Loucy (cell line): Measurements from ENCODE around the gene SLC6A6.

Experiments used
- H2AFZ ChIP-seq: fragments of 200-600 bp; sonication (generic); 2 replicates; pipeline ENCODE4 v1.6.0; 2016; ENCODE audit warnings: antibody characterized with exemption, mild to moderate bottlenecking, low read length, moderate library complexity
- H3F3A ChIP-seq: fragments of 200-600 bp; 2 replicates; pipeline ENCODE4 v1.6.0; 2016; ENCODE audit warnings: antibody characterized with exemption, low read depth, mild to moderate bottlenecking
- H3K27me3 ChIP-seq: fragments of 200-600 bp; sonication (generic); 2 replicates; pipeline ENCODE4 v1.6.1; 2014; ENCODE audit warnings: low read length, mild to moderate bottlenecking; ENCODE audit not compliant: insufficient read depth, poor library complexity, severe bottlenecking
- H3K36me3 ChIP-seq: fragments of 200-600 bp; sonication (generic); 2 replicates; pipeline ENCODE4 v1.6.1; 2016; ENCODE audit warnings: low read length; ENCODE audit not compliant: insufficient read depth
- H3K4me1 ChIP-seq: fragments of 200-600 bp; sonication (generic); 2 replicates; pipeline ENCODE4 v1.5.1; 2014; ENCODE audit warnings: low read length, mild to moderate bottlenecking; ENCODE audit not compliant: insufficient read depth, poor library complexity, severe bottlenecking
- H3K4me2 ChIP-seq: fragments of 200-600 bp; sonication (generic); 2 replicates; pipeline ENCODE4 v1.6.0; 2014; ENCODE audit warnings: antibody characterized with exemption, low read length, low read depth, mild to moderate bottlenecking; ENCODE audit not compliant: poor library complexity, severe bottlenecking
- H3K4me3 ChIP-seq: fragments of 200-600 bp; sonication (generic); 2 replicates; pipeline ENCODE4 v1.5.1; 2014; ENCODE audit warnings: low read length, mild to moderate bottlenecking, mixed read lengths; ENCODE audit not compliant: poor library complexity, severe bottlenecking
- H3K79me2 ChIP-seq: fragments of 200-600 bp; sonication (generic); 2 replicates; pipeline ENCODE4 v1.6.1; 2014; ENCODE audit warnings: low read length; ENCODE audit not compliant: insufficient read depth
- H3K9ac ChIP-seq: fragments of 200-600 bp; sonication (generic); 2 replicates; pipeline ENCODE4 v1.6.0; 2014; ENCODE audit warnings: mild to moderate bottlenecking, low read depth, low read length, moderate library complexity; ENCODE audit not compliant: poor library complexity, severe bottlenecking
- H3K9me2 ChIP-seq: fragments of 200-600 bp; sonication (generic); replicated peaks from 2 replicates; pipeline ENCODE4 v1.6.1; 2016; ENCODE audit warnings: low read depth, low read length, mixed read lengths
- H3K9me3 ChIP-seq: fragments of 200-600 bp; sonication (generic); 2 replicates; pipeline ENCODE4 v1.6.1; 2014; ENCODE audit warnings: mild to moderate bottlenecking, antibody characterized with exemption, low read length, low read depth; ENCODE audit not compliant: insufficient read depth
- H4K20me1 ChIP-seq: fragments of 200-600 bp; sonication (generic); 2 replicates; pipeline ENCODE4 v1.6.0; 2014; ENCODE audit warnings: antibody characterized with exemption, low read length, mild to moderate bottlenecking; ENCODE audit not compliant: insufficient read depth, poor library complexity, severe bottlenecking
- EZH2phosphoT487 ChIP-seq: fragments of 200-600 bp; IDR thresholded peaks from 2 replicates; pipeline ENCODE4 v1.6.1; 2018; ENCODE audit warnings: antibody characterized with exemption, mild to moderate bottlenecking, moderate library complexity, borderline replicate concordance
- TF ChIP-seq, protein P1 (sequence below): fragments of 200-600 bp; sonication (generic); conservative IDR thresholded peaks from 2 replicates; pipeline ENCODE4 v1.5.1; 2014; ENCODE audit warnings: mild to moderate bottlenecking, antibody characterized with exemption, low read length

Gene SLC6A6

DNA sequence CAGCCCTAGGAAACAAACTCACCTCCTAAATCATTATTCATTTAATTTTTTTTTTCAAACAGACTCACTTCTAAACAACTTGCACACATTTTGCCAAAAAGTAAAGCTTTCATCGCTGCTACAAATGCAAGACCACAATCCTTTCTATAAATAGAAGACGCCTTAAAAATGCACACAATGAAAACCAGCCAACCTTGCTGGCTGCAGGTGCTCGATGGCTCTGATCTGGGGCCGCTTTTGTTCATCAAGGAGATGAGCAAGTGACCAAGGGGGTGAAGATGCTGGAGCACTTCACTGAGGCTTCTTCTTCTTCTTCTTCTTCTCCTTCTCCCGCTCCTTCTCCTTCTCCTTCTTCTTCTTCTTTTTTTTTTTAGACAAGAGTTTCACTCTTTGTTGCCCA is 12.7 kb upstream of the SLC6A6 start:
- H3K9ac ChIP-seq, result no peak overlapping the region
- H3K79me2 ChIP-seq, result no peaks in the 10 kb centered on the region
- H3K4me2 ChIP-seq, result no peak overlapping the region
- H3K9me3 ChIP-seq, result no peaks in the 10 kb centered on the region
- no peaks in the 10 kb centered on the region for H3K36me3 ChIP-seq
- H3K9me2 ChIP-seq, result no peaks in the 10 kb centered on the region
- no peak overlapping the region for H3K4me3 ChIP-seq
- no peak for TF ChIP-seq EZH2phosphoT487
- TF ChIP-seq, protein P1, sequence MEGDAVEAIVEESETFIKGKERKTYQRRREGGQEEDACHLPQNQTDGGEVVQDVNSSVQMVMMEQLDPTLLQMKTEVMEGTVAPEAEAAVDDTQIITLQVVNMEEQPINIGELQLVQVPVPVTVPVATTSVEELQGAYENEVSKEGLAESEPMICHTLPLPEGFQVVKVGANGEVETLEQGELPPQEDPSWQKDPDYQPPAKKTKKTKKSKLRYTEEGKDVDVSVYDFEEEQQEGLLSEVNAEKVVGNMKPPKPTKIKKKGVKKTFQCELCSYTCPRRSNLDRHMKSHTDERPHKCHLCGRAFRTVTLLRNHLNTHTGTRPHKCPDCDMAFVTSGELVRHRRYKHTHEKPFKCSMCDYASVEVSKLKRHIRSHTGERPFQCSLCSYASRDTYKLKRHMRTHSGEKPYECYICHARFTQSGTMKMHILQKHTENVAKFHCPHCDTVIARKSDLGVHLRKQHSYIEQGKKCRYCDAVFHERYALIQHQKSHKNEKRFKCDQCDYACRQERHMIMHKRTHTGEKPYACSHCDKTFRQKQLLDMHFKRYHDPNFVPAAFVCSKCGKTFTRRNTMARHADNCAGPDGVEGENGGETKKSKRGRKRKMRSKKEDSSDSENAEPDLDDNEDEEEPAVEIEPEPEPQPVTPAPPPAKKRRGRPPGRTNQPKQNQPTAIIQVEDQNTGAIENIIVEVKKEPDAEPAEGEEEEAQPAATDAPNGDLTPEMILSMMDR, result no peak
- no peaks in the 10 kb centered on the region for H3F3A ChIP-seq
- no peaks in the 10 kb centered on the region for H3K27me3 ChIP-seq
- no peaks in the 10 kb centered on the region for H4K20me1 ChIP-seq
- no peaks in the 10 kb centered on the region for H3K4me1 ChIP-seq
- H2AFZ ChIP-seq, result no peak overlapping the region

DNA sequence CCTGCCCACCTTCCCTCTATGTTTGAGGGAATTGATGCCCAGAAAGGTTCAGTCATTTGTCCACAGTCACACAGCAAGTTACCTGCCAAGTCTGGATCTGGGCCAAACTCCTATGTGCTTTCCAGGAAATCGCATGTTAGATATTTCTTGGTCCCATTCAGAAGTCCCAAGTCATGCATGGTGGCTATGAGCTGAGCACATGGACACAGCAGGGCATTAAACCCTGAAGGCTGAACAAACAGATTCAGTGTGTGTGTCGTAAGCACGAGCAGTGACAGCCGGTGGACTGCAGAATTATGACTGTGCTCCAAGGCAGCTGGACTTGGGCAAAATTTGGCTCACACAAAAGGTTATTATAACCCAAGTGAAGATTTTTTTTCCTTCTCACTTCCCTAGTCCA is 11.4 kb upstream of the SLC6A6 start:
- no peak overlapping the region for H3K4me3 ChIP-seq
- no peaks in the 10 kb centered on the region for H3K9me3 ChIP-seq
- no peak overlapping the region for H3K9ac ChIP-seq
- H3K36me3 ChIP-seq, result no peaks in the 10 kb centered on the region
- no peaks in the 10 kb centered on the region for H3K79me2 ChIP-seq
- no peaks in the 10 kb centered on the region for H3K9me2 ChIP-seq
- no peak overlapping the region for H2AFZ ChIP-seq
- H3F3A ChIP-seq, result no peaks in the 10 kb centered on the region
- no peaks in the 10 kb centered on the region for H3K27me3 ChIP-seq
- H3K4me2 ChIP-seq, result no peak overlapping the region
- no peaks in the 10 kb centered on the region for H3K4me1 ChIP-seq
- H4K20me1 ChIP-seq, result no peaks in the 10 kb centered on the region
- no peak for TF ChIP-seq EZH2phosphoT487
- TF ChIP-seq, protein P1, result no peak

DNA sequence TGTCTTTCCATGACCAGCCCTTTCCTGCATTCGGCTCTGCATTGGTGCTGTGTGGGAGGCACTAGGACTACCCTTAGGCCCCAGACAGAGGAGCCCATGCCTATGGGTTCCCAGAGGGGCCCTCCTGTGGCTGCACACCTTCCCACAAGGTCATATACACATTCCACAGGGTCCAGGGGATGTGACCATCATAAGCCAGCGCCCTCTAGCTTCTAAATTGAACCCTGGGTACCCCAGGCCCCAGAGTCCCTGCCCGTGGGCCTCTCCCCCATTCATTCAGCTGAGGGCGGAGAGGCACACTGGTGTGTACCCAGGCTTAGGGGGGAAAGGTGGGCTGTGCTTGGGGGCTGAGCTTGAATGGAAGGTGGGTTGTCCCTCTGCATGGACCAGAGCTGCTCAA is 10.2 kb upstream of the SLC6A6 start:
- no peak overlapping the region for H3K4me2 ChIP-seq
- H2AFZ ChIP-seq, result no peak overlapping the region
- H3K9ac ChIP-seq, result no peak overlapping the region
- no peaks in the 10 kb centered on the region for H3K27me3 ChIP-seq
- TF ChIP-seq, protein P1, result peak; percentile 29; the same call in 1 of the 2 replicates
- no peak for TF ChIP-seq EZH2phosphoT487
- H3K36me3 ChIP-seq, result no peaks in the 10 kb centered on the region
- H3F3A ChIP-seq, result no peaks in the 10 kb centered on the region
- no peaks in the 10 kb centered on the region for H3K9me3 ChIP-seq
- H3K79me2 ChIP-seq, result no peaks in the 10 kb centered on the region
- peaks cover 5% of the 10 kb centered on the region for H3K4me1 ChIP-seq
- no peaks in the 10 kb centered on the region for H4K20me1 ChIP-seq
- no peak overlapping the region for H3K4me3 ChIP-seq
- H3K9me2 ChIP-seq, result no peaks in the 10 kb centered on the region
